ENCODE results near the gene FCER1G. TPM values are rescaled to one million over a fixed set of nuclear protein-coding genes. Genes with fewer than 3 reads are reported as not detected.
A peak's percentile ranks its signal among the peaks of the same experiment; 100 is the strongest.

FCER1G gene
- total and polyA plus RNA-seq, 9 of the 15 experiments (the other 6 are each of a cell fraction or from before 2014, with no cell fraction given) = 0.15 to 0.69 (median 0.31) TPM; not detected in 2

DNA sequence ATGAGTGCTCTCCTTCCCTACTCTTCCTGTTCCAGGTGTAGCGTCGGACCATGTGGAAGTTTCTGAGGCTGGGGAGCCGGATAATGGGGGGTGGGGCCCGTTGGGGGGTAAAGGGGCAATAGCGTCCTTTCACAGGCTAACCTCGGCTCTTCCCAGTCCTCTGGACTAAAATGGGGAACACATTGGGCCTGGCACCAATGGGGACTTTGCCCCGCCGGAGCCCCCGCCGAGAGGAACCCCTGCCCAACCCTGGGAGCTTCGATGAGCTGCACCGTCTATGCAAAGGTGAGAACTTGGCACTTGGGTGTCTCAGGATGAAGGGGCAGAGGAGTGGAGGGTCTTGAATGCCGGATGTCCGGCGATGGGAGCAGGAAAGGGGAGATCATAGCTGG lies 11.2 kb downstream of the FCER1G start (continued):
- TF ChIP-seq, protein P1, sequence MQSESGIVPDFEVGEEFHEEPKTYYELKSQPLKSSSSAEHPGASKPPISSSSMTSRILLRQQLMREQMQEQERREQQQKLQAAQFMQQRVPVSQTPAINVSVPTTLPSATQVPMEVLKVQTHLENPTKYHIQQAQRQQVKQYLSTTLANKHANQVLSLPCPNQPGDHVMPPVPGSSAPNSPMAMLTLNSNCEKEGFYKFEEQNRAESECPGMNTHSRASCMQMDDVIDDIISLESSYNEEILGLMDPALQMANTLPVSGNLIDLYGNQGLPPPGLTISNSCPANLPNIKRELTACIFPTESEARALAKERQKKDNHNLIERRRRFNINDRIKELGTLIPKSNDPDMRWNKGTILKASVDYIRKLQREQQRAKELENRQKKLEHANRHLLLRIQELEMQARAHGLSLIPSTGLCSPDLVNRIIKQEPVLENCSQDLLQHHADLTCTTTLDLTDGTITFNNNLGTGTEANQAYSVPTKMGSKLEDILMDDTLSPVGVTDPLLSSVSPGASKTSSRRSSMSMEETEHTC (IDR thresholded peaks at IDR 0.05) = no peak

DNA sequence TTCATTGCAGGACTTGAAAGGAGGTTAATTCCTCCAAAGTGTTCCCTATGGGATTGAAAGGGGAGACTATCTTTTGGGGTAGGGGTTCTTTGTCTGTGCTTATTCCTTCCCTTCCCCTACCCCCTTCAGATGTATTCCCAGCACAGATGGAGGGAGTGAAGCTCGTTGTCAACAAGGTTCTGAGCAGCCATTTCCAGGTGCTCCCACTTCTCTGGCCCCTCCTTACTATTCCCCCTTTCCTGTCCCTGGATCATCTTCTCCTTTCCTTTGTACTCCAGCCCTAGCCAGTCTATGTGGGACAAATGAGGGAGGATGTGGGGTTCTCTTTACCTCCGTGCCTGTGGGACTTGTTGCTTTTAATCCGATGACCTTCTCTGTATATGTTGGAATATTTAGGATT lies 11.7 kb downstream of the FCER1G start:
- H3K79me2 ChIP-seq (ENCODE audit: control insufficient read depth, insufficient read depth, low read length) = peaks cover 19% of the 10 kb centered on the region
- DNase-seq (ENCODE audit: extremely low read depth in 1 of 4, low spot score in 3 of 4) (peak in 3 of 4 experiments; percentile 27 to 40 (median 35)), ATAC-seq (peak; percentile 2; the same call in 2 of the 3 replicates), FAIRE-seq (no peak)
- 0% methylated on average over 3 of the region's 3 CpGs for WGBS (ENCODE audit: insufficient coverage, low coverage, missing lambda C conversion rate)
- peak overlapping the region; percentile 70 for H3K4me3 ChIP-seq
- intact Hi-C loops (cut with micrococcal nuclease) (loop anchor here (2.0 to 5.0 kb wide), 4 partner anchors 64 to 156 kb away; partner anchors contain the start of gene CFAP126), in situ Hi-C loops (cut with MboI) (loop anchor here (5.0 kb wide), 1 partner anchor 156 kb away; no protein-coding TSS in a partner anchor)
- BruUV-seq (replicated peaks) = no TSS peak
- H3K27ac ChIP-seq (ENCODE audit: extremely low read depth, low read depth, low read length) = peak overlapping the region; percentile 79
- peak; percentile 44 for TF ChIP-seq BRD9 (IDR thresholded peaks at IDR 0.05; ENCODE audit: low read depth, partially characterized antibody)
- TF ChIP-seq, protein P2, sequence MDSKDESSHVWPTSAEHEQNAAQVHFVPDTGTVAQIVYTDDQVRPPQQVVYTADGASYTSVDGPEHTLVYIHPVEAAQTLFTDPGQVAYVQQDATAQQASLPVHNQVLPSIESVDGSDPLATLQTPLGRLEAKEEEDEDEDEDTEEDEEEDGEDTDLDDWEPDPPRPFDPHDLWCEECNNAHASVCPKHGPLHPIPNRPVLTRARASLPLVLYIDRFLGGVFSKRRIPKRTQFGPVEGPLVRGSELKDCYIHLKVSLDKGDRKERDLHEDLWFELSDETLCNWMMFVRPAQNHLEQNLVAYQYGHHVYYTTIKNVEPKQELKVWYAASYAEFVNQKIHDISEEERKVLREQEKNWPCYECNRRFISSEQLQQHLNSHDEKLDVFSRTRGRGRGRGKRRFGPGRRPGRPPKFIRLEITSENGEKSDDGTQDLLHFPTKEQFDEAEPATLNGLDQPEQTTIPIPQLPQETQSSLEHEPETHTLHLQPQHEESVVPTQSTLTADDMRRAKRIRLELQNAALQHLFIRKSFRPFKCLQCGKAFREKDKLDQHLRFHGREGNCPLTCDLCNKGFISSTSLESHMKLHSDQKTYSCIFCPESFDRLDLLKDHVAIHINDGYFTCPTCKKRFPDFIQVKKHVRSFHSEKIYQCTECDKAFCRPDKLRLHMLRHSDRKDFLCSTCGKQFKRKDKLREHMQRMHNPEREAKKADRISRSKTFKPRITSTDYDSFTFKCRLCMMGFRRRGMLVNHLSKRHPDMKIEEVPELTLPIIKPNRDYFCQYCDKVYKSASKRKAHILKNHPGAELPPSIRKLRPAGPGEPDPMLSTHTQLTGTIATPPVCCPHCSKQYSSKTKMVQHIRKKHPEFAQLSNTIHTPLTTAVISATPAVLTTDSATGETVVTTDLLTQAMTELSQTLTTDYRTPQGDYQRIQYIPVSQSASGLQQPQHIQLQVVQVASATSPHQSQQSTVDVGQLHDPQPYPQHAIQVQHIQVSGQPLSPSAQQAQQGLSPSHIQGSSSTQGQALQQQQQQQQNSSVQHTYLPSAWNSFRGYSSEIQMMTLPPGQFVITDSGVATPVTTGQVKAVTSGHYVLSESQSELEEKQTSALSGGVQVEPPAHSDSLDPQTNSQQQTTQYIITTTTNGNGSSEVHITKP (IDR thresholded peaks at IDR 0.05; ENCODE audit: partially characterized antibody) = peak; percentile 16
- TF ChIP-seq ZNF589 (CRISPR knock-in tag; IDR thresholded peaks at IDR 0.05; ENCODE audit: low read depth) = 0 out of 2 replicates have a peak, but pooled peaks have one; percentile 6
- TF ChIP-seq POLR2A (conservative IDR thresholded peaks at IDR 0.05) = peak; percentile 27; the same call in 1 of the 2 replicates
- no peak for TF ChIP-seq MAFK (IDR thresholded peaks at IDR 0.05; ENCODE audit: low read length)
- TF ChIP-seq YY1 (IDR thresholded peaks at IDR 0.05; ENCODE audit: borderline replicate concordance in 1 of 3, control insufficient read depth in 1 of 3, extremely low read depth in 1 of 3, insufficient read depth in 3 of 3, insufficient read length in 1 of 3, insufficient replicate concordance in 2 of 3, low read depth in 1 of 3, low read length in 2 of 3) = peak in 1 of 3 experiments; percentile 74
- TF ChIP-seq ZNF174 (CRISPR knock-in tag; IDR thresholded peaks at IDR 0.05) = no peak
- ChIA-PET CTCF (ENCODE audit: low intra/inter-chr PET ratio) (interaction anchor here (0.7 to 1.1 kb wide), 4 partner anchors 65 to 155 kb away, joined by 3 to 7 read pairs (median 6); no protein-coding TSS in a partner anchor), POLR2A (interaction anchor here (0.6 to 2.1 kb wide), 4 partner anchors 12 to 122 kb away, joined by 3 to 7 read pairs (median 3); partner anchors contain the start of gene SDHC)
- H3K36me3 ChIP-seq (ENCODE audit: control insufficient read depth, insufficient read depth, low read length) = peaks cover 37% of the 10 kb centered on the region
- peak overlapping the region; percentile 76 to 93 for H3K9ac ChIP-seq (ENCODE audit: insufficient read depth in 1 of 2, low read depth in 2 of 2, low read length in 2 of 2)
- no peaks in the 10 kb centered on the region for H3K9me3 ChIP-seq (replicated peaks; ENCODE audit: control insufficient read depth, insufficient read depth, low read depth, low read length)
- H4K20me1 ChIP-seq (replicated peaks; ENCODE audit: control insufficient read depth, insufficient read depth, low read length) = no peaks in the 10 kb centered on the region
- H3K27me3 ChIP-seq (ENCODE audit: control insufficient read depth in 2 of 2, insufficient read depth in 2 of 2, low read length in 2 of 2) = no peaks in the 10 kb centered on the region
- H3K4me2 ChIP-seq (ENCODE audit: insufficient read depth, low read length) = peak overlapping the region; percentile 97
- H3K4me1 ChIP-seq (replicated peaks in 1 of 2; ENCODE audit: control insufficient read depth in 2 of 2, insufficient read depth in 2 of 2, low read length in 2 of 2) = peaks cover 15 to 16% of the 10 kb centered on the region in 2 experiments; a peak in 3 of 5 replicates
- H3K9me1 ChIP-seq (ENCODE audit: control insufficient read depth, insufficient read depth, low read length) = no peaks in the 10 kb centered on the region
- peak overlapping the region; percentile 87 for H2AFZ ChIP-seq (ENCODE audit: low read depth, low read length)
